ENCODE results near the gene TBPL2. TPM values are rescaled to one million over a fixed set of nuclear protein-coding genes. Genes with fewer than 3 reads are reported as not detected.

The TBPL2 gene
- total and polyA plus RNA-seq, 2 donors (not counting 3 experiments of a cell fraction or from before 2014, with no cell fraction given) = not detected

GRCh38 chr14:55449116-55449515 is 8.7 kb upstream of the TBPL2 start:
- POLR2A ChIA-PET = no interaction called here
- no peak for FAIRE-seq
- CTCF ChIA-PET = interaction anchor here (1.9 kb wide), 1 partner anchor 10 kb away, joined by 7 read pairs; no protein-coding TSS in a partner anchor
- BruUV-seq (replicated peaks) = no TSS peak
- intact Hi-C loops (cut with micrococcal nuclease) (loop anchor here (5.0 to 10.0 kb wide), 6 partner anchors 186 to 748 kb away; no protein-coding TSS in a partner anchor), dilution Hi-C loops (cut with MboI; ENCODE audit: extremely low pct_ligation_motif_present, low sequenced_read_pairs) (no loop called here)
- no peaks in the 10 kb centered on the region for H3K27me3 ChIP-seq (ENCODE audit: control insufficient read depth in 2 of 2, insufficient read depth in 2 of 2, low read length in 2 of 2)
- no peaks in the 10 kb centered on the region for H4K20me1 ChIP-seq (replicated peaks; ENCODE audit: control insufficient read depth, extremely low read depth, insufficient read depth, low read length)
- H3K4me3 ChIP-seq (replicated peaks in 1 of 3; ENCODE audit: insufficient read depth in 1 of 3, low read depth in 1 of 3, low read length in 3 of 3) = no peak overlapping the region
- no peaks in the 10 kb centered on the region for H3K9me3 ChIP-seq (replicated peaks; ENCODE audit: control insufficient read depth, insufficient read depth, low read length)
- H3K4me1 ChIP-seq (ENCODE audit: control insufficient read depth, extremely low read depth, insufficient read depth, low read length) = peaks cover 59% of the 10 kb centered on the region
- no peak for TF ChIP-seq MAX (IDR thresholded peaks at IDR 0.05; ENCODE audit: insufficient read depth, insufficient read length)
- TF ChIP-seq POLR2A (IDR thresholded peaks at IDR 0.05; ENCODE audit: low read depth, low read length) = no peak
- TF ChIP-seq FOS (IDR thresholded peaks at IDR 0.05; ENCODE audit: borderline replicate concordance, insufficient read depth, low read length) = no peak
- TF ChIP-seq EZH2 (IDR thresholded peaks at IDR 0.05; ENCODE audit: borderline replicate concordance, low read depth, low read length, severe bottlenecking) = no peak
- TF ChIP-seq CTCF (IDR thresholded peaks at IDR 0.05; ENCODE audit: extremely low read depth in 1 of 2, insufficient read depth in 1 of 2, low read depth in 1 of 2, low read length in 2 of 2) = no peak
- no peak for TF ChIP-seq MYC (IDR thresholded peaks at IDR 0.05; ENCODE audit: low read depth, low read length)
- no peak for TF ChIP-seq POLR2AphosphoS5 (IDR thresholded peaks at IDR 0.05; ENCODE audit: insufficient read depth, low read depth, low read length)
- no peak for TF ChIP-seq GATA2 (IDR thresholded peaks at IDR 0.05; ENCODE audit: insufficient read depth, insufficient read length, low read depth, low read length)
- H3K4me2 ChIP-seq (ENCODE audit: insufficient read depth, low read length) = no peak overlapping the region
- H3K27ac ChIP-seq (ENCODE audit: insufficient read depth, low read depth, low read length) = no peak overlapping the region
- no peaks in the 10 kb centered on the region for H3K36me3 ChIP-seq (ENCODE audit: control insufficient read depth in 2 of 2, extremely low read depth in 1 of 2, insufficient read depth in 2 of 2, low read length in 2 of 2)
- no peak overlapping the region for H3K9ac ChIP-seq (replicated peaks; ENCODE audit: extremely low read depth, insufficient read depth, low read length)
- no peaks in the 10 kb centered on the region for H3K9me1 ChIP-seq (replicated peaks; ENCODE audit: control insufficient read depth, extremely low read depth, insufficient read depth, low read length)
- H2AFZ ChIP-seq (ENCODE audit: low read depth, low read length) = no peak overlapping the region
- H3K79me2 ChIP-seq (ENCODE audit: control insufficient read depth, insufficient read depth, low read length) = no peaks in the 10 kb centered on the region
- DNase-seq (ENCODE audit: low read depth, low spot score) = no peak

Measured in endothelial cell of umbilical vein (primary cell).